HEK293 (cell line): ENCODE measurements around the gene PPIA.

ENCODE experiments used
- CTCF ChIA-PET: fragments of 350-600 bp; formaldehyde crosslinking; extraction: SDS; loops from one replicate; lab custom pipeline; 2021; ENCODE audit warnings: antibody characterized with exemption; lab: Yijun Ruan, JAX
- POLR2A ChIA-PET: fragments of 300-600 bp; formaldehyde crosslinking; extraction: SDS; loops from one replicate; lab custom pipeline; 2020; ENCODE audit warnings: antibody characterized with exemption, inconsistent platforms; lab: Yijun Ruan, JAX
- H3K27ac ChIP-seq: fragments of 200-500 bp; sonication (Bioruptor generic); 2 replicates; pipeline ENCODE4 v1.5.1; 2014; ENCODE audit warnings: low read depth, low read length, control low read depth, inconsistent platforms; ENCODE audit errors: extremely low read depth
- H3K36me3 ChIP-seq, 2 experiments: fragments of 200-500 bp in 1 of 2; sonication (Bioruptor generic) in 1 of 2; 1 replicate in 1 of 2; 2 replicates in 1 of 2; pipeline ENCODE4 v1.5.1; 2014 to 2017; ENCODE audit warnings: inconsistent platforms in 2 of 2, low read length in 2 of 2; ENCODE audit not compliant: control insufficient read depth in 2 of 2, insufficient read depth in 1 of 2
- H3K4me1 ChIP-seq: fragments of 200-500 bp; sonication (Bioruptor generic); 2 replicates; pipeline ENCODE4 v1.5.1; 2014; ENCODE audit warnings: mild to moderate bottlenecking, low read length, inconsistent platforms; ENCODE audit not compliant: control insufficient read depth, insufficient read depth
- H3K4me3 ChIP-seq: 2 replicates; pipeline ENCODE4 v1.5.1; 2011; ENCODE audit warnings: low read depth, mild to moderate bottlenecking, control low read depth, low read length, moderate library complexity
- H3K9me3 ChIP-seq: fragments of 200-500 bp; sonication (Bioruptor generic); 2 replicates; pipeline ENCODE4 v1.5.1; 2014; ENCODE audit warnings: low read depth, low read length, inconsistent platforms; ENCODE audit not compliant: control insufficient read depth, insufficient read depth
- HOXC10 ChIP-seq: sonication (generic); formaldehyde crosslinking; IDR thresholded peaks from 2 replicates; pipeline ENCODE4 v1.8.1; 2023; ENCODE audit warnings: mild to moderate bottlenecking, missing genetic modification reagents
- KLF1 ChIP-seq: fragments of 450-650 bp; formaldehyde crosslinking; IDR thresholded peaks from 2 replicates; pipeline ENCODE4 v1.5.1; 2016; ENCODE audit warnings: missing biosample characterization, missing genetic modification characterization
- OVOL3 ChIP-seq: fragments of 450-650 bp; formaldehyde crosslinking; IDR thresholded peaks from 2 replicates; pipeline ENCODE4 v1.5.1; 2016; ENCODE audit warnings: missing biosample characterization, missing genetic modification characterization
- SCRT1 ChIP-seq: fragments of 450-650 bp; formaldehyde crosslinking; IDR thresholded peaks from 2 replicates; pipeline ENCODE4 v1.5.1; 2016; ENCODE audit warnings: missing biosample characterization, missing genetic modification characterization, borderline replicate concordance
- ZNF157 ChIP-seq: fragments of 450-650 bp; formaldehyde crosslinking; IDR thresholded peaks from 2 replicates; pipeline ENCODE4 v1.5.1; 2016; ENCODE audit warnings: missing biosample characterization, missing genetic modification characterization
- ZNF214 ChIP-seq: fragments of 450-650 bp; formaldehyde crosslinking; IDR thresholded peaks from 2 replicates; pipeline ENCODE4 v1.5.1; 2017; ENCODE audit warnings: missing biosample characterization, mild to moderate bottlenecking, missing genetic modification characterization, borderline replicate concordance
- ZNF24 ChIP-seq: fragments of 450-650 bp; formaldehyde crosslinking; IDR thresholded peaks from 2 replicates; pipeline ENCODE4 v1.5.1; 2016; ENCODE audit warnings: missing biosample characterization, missing genetic modification characterization
- ZNF311 ChIP-seq: fragments of 450-650 bp; formaldehyde crosslinking; IDR thresholded peaks from 2 replicates; pipeline ENCODE4 v1.5.1; 2017; ENCODE audit warnings: missing biosample characterization, missing genetic modification characterization, borderline replicate concordance
- ZNF404 ChIP-seq: fragments of 450-650 bp; formaldehyde crosslinking; IDR thresholded peaks from 2 replicates; pipeline ENCODE4 v1.5.1; 2017; ENCODE audit warnings: missing biosample characterization, missing genetic modification characterization
- ZNF473 ChIP-seq: fragments of 450-650 bp; formaldehyde crosslinking; IDR thresholded peaks from 2 replicates; pipeline ENCODE4 v1.5.1; 2017; ENCODE audit warnings: missing biosample characterization, missing genetic modification characterization
- ZNF549 ChIP-seq: fragments of 450-650 bp; IDR thresholded peaks from 2 replicates; pipeline ENCODE4 v1.5.1; 2018; ENCODE audit warnings: missing biosample characterization, missing genetic modification characterization, mild to moderate bottlenecking, inconsistent platforms, moderate library complexity
- ZNF621 ChIP-seq: fragments of 450-650 bp; formaldehyde crosslinking; IDR thresholded peaks from 2 replicates; pipeline ENCODE4 v1.5.1; 2017; ENCODE audit warnings: missing biosample characterization, missing genetic modification characterization
- ZNF658 ChIP-seq: fragments of 450-650 bp; formaldehyde crosslinking; IDR thresholded peaks from 2 replicates; pipeline ENCODE4; 2016; ENCODE audit warnings: missing biosample characterization, missing genetic modification characterization
- ZNF776 ChIP-seq: fragments of 450-650 bp; formaldehyde crosslinking; IDR thresholded peaks from 2 replicates; pipeline ENCODE4 v1.5.0; 2017; ENCODE audit warnings: missing biosample characterization, missing genetic modification characterization, borderline replicate concordance
- ZNF777 ChIP-seq: fragments of 450-650 bp; formaldehyde crosslinking; IDR thresholded peaks from 2 replicates; pipeline ENCODE4 v1.5.1; 2017; ENCODE audit warnings: missing biosample characterization, missing genetic modification characterization, borderline replicate concordance
- ZNF785 ChIP-seq: fragments of 450-650 bp; formaldehyde crosslinking; IDR thresholded peaks from 2 replicates; pipeline ENCODE4 v1.5.1; 2016; ENCODE audit warnings: missing biosample characterization, missing genetic modification characterization
- ZNF791 ChIP-seq: fragments of 450-650 bp; formaldehyde crosslinking; IDR thresholded peaks from 2 replicates; pipeline ENCODE4 v1.5.1; 2016; ENCODE audit warnings: missing biosample characterization, missing genetic modification characterization
- ZSCAN16 ChIP-seq: fragments of 450-650 bp; formaldehyde crosslinking; IDR thresholded peaks from 2 replicates; pipeline ENCODE4 v1.5.1; 2016; ENCODE audit warnings: missing biosample characterization, missing genetic modification characterization
- TF ChIP-seq, protein P1 (sequence below): fragments of 450-650 bp; formaldehyde crosslinking; IDR thresholded peaks from 2 replicates; pipeline ENCODE4 v1.5.1; 2017; ENCODE audit warnings: missing biosample characterization, mild to moderate bottlenecking, missing genetic modification characterization, moderate library complexity
- TF ChIP-seq, protein P2 (sequence below): fragments of 450-650 bp; formaldehyde crosslinking; IDR thresholded peaks from 2 replicates; pipeline ENCODE4 v1.5.1; 2016; ENCODE audit warnings: missing biosample characterization, missing genetic modification characterization
- TF ChIP-seq, protein P3 (sequence below): fragments of 450-650 bp; formaldehyde crosslinking; IDR thresholded peaks from 2 replicates; pipeline ENCODE4 v1.5.1; 2016; ENCODE audit warnings: missing biosample characterization, missing genetic modification characterization
- TF ChIP-seq, protein P4 (sequence below): fragments of 450-650 bp; formaldehyde crosslinking; optimal IDR thresholded peaks from 2 replicates; pipeline ENCODE3; 2016; ENCODE audit warnings: missing biosample characterization, mild to moderate bottlenecking, missing genetic modification characterization
- TF ChIP-seq, protein P5 (sequence below): fragments of 450-650 bp; formaldehyde crosslinking; IDR thresholded peaks from 2 replicates; pipeline ENCODE4 v1.5.1; 2017; ENCODE audit warnings: missing biosample characterization, missing genetic modification characterization
- TF ChIP-seq, protein P6 (sequence below): fragments of 450-650 bp; formaldehyde crosslinking; IDR thresholded peaks from 2 replicates; pipeline ENCODE4 v1.5.1; 2016; ENCODE audit warnings: missing biosample characterization, missing genetic modification characterization

The PPIA gene

DNA sequence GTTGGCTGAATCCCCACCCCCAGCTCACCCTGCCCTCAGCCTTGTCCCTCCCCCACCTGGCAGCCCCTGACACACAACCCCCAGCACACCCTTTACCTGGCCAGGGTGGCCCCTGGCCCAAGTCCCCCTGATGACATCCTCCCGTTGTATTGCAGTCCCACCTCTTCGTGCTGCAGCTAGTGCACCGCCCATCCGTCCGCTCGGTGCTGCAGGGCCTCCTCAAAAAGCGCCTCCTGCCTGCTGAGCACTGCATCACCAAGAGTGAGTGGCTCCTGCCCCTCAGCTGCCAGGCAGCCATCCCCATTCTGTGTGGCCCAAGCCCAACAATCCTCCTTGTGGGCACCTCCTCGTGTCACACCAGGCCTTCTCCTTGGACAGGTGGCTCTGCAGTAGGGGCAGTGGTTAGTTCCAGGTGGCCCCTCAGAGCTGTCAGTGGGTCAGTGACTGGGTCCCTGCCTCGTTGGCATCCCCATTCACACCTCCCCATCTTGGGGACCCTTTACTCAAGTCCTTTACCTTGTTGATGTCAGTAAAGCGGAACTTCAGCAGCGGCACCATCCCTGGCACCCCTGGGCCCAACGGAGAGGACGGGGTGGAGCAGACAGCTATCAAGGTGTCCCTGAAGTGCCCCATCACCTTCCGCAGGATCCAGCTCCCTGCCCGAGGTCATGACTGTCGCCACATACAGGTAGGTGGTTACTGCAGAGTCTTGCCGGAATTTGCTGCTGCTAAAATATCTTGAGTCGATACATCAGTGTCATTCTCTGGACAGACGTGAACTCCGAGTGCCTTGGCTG is 33.6 kb upstream of the PPIA start:
- TF ChIP-seq ZNF311 (no peak), HOXC10 (CRISPR knock-in tag) (no peak), ZNF785 (no peak), ZNF777 (tag by site-specific recombination) (no peak), ZNF776 (tag by site-specific recombination) (no peak), KLF1 (tag by site-specific recombination) (no peak), ZNF658 (tag by site-specific recombination) (no peak), ZNF549 (no peak)
- TF ChIP-seq, protein P1, sequence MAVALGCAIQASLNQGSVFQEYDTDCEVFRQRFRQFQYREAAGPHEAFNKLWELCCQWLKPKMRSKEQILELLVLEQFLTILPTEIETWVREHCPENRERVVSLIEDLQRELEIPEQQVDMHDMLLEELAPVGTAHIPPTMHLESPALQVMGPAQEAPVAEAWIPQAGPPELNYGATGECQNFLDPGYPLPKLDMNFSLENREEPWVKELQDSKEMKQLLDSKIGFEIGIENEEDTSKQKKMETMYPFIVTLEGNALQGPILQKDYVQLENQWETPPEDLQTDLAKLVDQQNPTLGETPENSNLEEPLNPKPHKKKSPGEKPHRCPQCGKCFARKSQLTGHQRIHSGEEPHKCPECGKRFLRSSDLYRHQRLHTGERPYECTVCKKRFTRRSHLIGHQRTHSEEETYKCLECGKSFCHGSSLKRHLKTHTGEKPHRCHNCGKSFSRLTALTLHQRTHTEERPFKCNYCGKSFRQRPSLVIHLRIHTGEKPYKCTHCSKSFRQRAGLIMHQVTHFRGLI (tag by site-specific recombination): no peak
- TF ChIP-seq, protein P2, sequence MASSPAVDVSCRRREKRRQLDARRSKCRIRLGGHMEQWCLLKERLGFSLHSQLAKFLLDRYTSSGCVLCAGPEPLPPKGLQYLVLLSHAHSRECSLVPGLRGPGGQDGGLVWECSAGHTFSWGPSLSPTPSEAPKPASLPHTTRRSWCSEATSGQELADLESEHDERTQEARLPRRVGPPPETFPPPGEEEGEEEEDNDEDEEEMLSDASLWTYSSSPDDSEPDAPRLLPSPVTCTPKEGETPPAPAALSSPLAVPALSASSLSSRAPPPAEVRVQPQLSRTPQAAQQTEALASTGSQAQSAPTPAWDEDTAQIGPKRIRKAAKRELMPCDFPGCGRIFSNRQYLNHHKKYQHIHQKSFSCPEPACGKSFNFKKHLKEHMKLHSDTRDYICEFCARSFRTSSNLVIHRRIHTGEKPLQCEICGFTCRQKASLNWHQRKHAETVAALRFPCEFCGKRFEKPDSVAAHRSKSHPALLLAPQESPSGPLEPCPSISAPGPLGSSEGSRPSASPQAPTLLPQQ (tag by site-specific recombination): no peak
- TF ChIP-seq, protein P3, sequence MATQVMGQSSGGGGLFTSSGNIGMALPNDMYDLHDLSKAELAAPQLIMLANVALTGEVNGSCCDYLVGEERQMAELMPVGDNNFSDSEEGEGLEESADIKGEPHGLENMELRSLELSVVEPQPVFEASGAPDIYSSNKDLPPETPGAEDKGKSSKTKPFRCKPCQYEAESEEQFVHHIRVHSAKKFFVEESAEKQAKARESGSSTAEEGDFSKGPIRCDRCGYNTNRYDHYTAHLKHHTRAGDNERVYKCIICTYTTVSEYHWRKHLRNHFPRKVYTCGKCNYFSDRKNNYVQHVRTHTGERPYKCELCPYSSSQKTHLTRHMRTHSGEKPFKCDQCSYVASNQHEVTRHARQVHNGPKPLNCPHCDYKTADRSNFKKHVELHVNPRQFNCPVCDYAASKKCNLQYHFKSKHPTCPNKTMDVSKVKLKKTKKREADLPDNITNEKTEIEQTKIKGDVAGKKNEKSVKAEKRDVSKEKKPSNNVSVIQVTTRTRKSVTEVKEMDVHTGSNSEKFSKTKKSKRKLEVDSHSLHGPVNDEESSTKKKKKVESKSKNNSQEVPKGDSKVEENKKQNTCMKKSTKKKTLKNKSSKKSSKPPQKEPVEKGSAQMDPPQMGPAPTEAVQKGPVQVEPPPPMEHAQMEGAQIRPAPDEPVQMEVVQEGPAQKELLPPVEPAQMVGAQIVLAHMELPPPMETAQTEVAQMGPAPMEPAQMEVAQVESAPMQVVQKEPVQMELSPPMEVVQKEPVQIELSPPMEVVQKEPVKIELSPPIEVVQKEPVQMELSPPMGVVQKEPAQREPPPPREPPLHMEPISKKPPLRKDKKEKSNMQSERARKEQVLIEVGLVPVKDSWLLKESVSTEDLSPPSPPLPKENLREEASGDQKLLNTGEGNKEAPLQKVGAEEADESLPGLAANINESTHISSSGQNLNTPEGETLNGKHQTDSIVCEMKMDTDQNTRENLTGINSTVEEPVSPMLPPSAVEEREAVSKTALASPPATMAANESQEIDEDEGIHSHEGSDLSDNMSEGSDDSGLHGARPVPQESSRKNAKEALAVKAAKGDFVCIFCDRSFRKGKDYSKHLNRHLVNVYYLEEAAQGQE (tag by site-specific recombination): no peak
- TF ChIP-seq, protein P4, sequence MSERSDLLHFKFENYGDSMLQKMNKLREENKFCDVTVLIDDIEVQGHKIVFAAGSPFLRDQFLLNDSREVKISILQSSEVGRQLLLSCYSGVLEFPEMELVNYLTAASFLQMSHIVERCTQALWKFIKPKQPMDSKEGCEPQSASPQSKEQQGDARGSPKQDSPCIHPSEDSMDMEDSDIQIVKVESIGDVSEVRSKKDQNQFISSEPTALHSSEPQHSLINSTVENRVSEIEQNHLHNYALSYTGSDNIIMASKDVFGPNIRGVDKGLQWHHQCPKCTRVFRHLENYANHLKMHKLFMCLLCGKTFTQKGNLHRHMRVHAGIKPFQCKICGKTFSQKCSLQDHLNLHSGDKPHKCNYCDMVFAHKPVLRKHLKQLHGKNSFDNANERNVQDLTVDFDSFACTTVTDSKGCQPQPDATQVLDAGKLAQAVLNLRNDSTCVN (tag by site-specific recombination): no peak
- Histone ChIP-seq H3K9me3 (no peaks in the 10 kb centered on the region), H3K4me1 (peaks cover 4% of the 10 kb centered on the region; the same call in 1 of the 2 replicates), H3K4me3 (no peak overlapping the region), H3K36me3 (peaks cover 9 to 79% of the 10 kb centered on the region in 2 experiments; a peak in 2 of 3 replicates), H3K27ac (no peak overlapping the region)
- POLR2A ChIA-PET: no interaction called here
- CTCF ChIA-PET: no interaction called here

DNA sequence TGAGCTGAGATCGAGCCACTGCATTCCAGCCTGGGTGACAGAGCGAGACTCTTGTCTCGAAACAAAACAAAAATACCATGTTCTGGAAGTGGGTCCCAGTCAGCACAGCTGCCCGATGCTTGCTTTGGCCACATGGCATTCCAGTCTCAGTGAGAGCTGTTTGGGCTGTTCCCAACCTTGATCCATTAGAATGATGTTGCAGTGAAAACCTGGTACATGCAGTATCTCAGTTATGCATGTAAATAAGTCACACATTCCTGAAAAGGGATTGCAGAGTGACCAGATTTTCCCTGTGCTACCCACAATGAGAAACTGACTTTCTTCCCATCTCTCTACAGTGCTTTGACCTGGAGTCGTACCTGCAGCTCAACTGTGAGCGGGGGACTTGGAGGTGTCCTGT is 32.4 kb upstream of the PPIA start:
- CTCF ChIA-PET: no interaction called here
- Histone ChIP-seq H3K9me3 (no peaks in the 10 kb centered on the region), H3K4me3 (no peak overlapping the region), H3K27ac (no peak overlapping the region), H3K4me1 (peaks cover 5% of the 10 kb centered on the region; the same call in 1 of the 2 replicates), H3K36me3 (peaks cover 5 to 75% of the 10 kb centered on the region in 2 experiments; a peak in 2 of 3 replicates)
- POLR2A ChIA-PET: interaction anchor here (0.6 kb wide), 1 partner anchor 148 kb away, joined by 4 read pairs; no protein-coding TSS in a partner anchor
- TF ChIP-seq ZNF404 (no peak), ZNF473 (tag by site-specific recombination) (no peak), ZSCAN16 (tag by site-specific recombination) (no peak), ZNF791 (tag by site-specific recombination) (no peak), SCRT1 (tag by site-specific recombination) (no peak), ZNF776 (tag by site-specific recombination) (no peak), ZNF24 (tag by site-specific recombination) (no peak), OVOL3 (tag by site-specific recombination) (no peak), ZNF214 (tag by site-specific recombination) (no peak), ZNF621 (tag by site-specific recombination) (no peak), ZNF549 (no peak), ZNF157 (tag by site-specific recombination) (no peak)
- TF ChIP-seq, protein P5, sequence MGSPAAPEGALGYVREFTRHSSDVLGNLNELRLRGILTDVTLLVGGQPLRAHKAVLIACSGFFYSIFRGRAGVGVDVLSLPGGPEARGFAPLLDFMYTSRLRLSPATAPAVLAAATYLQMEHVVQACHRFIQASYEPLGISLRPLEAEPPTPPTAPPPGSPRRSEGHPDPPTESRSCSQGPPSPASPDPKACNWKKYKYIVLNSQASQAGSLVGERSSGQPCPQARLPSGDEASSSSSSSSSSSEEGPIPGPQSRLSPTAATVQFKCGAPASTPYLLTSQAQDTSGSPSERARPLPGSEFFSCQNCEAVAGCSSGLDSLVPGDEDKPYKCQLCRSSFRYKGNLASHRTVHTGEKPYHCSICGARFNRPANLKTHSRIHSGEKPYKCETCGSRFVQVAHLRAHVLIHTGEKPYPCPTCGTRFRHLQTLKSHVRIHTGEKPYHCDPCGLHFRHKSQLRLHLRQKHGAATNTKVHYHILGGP (tag by site-specific recombination): no peak
- TF ChIP-seq, protein P6, sequence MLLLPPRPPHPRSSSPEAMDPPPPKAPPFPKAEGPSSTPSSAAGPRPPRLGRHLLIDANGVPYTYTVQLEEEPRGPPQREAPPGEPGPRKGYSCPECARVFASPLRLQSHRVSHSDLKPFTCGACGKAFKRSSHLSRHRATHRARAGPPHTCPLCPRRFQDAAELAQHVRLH: no peak
